Neuronal stem cell (in vitro differentiated cells): Measurements from ENCODE around the gene CD247.
A peak's percentile ranks its signal among the peaks of the same experiment; 100 is the strongest.

Experiments
- DNase-seq: peaks from one replicate; pipeline ENCODE4 v3.0.0-alpha.2; 2013; ENCODE audit warnings: low spot score
- H2AFZ ChIP-seq: one replicate; pipeline ENCODE4 v1.6.1; 2013; ENCODE audit warnings: mild to moderate bottlenecking, low read length, inconsistent platforms
- H2AK5ac ChIP-seq: 2 replicates; pipeline ENCODE4 v1.6.1; 2013; ENCODE audit warnings: low read depth, mild to moderate bottlenecking, inconsistent platforms, low read length, moderate library complexity, mixed read lengths
- H2BK120ac ChIP-seq: 2 replicates; pipeline ENCODE4 v1.6.1; 2013; ENCODE audit warnings: low read depth, mild to moderate bottlenecking, inconsistent platforms, low read length, moderate library complexity, mixed read lengths
- H2BK12ac ChIP-seq: one replicate; pipeline ENCODE4 v1.6.1; 2013; ENCODE audit warnings: low read length, inconsistent platforms
- H2BK15ac ChIP-seq: 2 replicates; pipeline ENCODE4 v1.6.1; 2013; ENCODE audit warnings: mild to moderate bottlenecking, low read length, inconsistent platforms, mixed read lengths
- H2BK5ac ChIP-seq: one replicate; pipeline ENCODE4 v1.6.1; 2013; ENCODE audit warnings: inconsistent platforms, mild to moderate bottlenecking, low read length, moderate library complexity
- H3K14ac ChIP-seq: one replicate; pipeline ENCODE4 v1.6.1; 2013; ENCODE audit warnings: low read length, inconsistent platforms
- H3K18ac ChIP-seq: 2 replicates; pipeline ENCODE4 v1.6.1; 2013; ENCODE audit warnings: low read length, inconsistent platforms
- H3K23ac ChIP-seq: 2 replicates; pipeline ENCODE4 v1.6.1; 2013; ENCODE audit warnings: low read depth, mild to moderate bottlenecking, mixed read lengths, low read length, inconsistent platforms; ENCODE audit not compliant: poor library complexity
- H3K27ac ChIP-seq: replicated peaks from 3 replicates; pipeline ENCODE4 v1.5.1; 2013; ENCODE audit warnings: low read length, inconsistent platforms
- H3K27me3 ChIP-seq, 3 experiments: 2 replicates each; pipeline ENCODE4 v1.6.1; 2013; ENCODE audit warnings: low read length in 3 of 3, mild to moderate bottlenecking in 2 of 3, inconsistent platforms in 1 of 3, low read depth in 1 of 3, mixed read lengths in 1 of 3, moderate library complexity in 1 of 3; ENCODE audit not compliant: control insufficient read depth in 3 of 3, insufficient read depth in 3 of 3
- H3K36me3 ChIP-seq, 2 donors: replicated peaks in 1 of 2; 2 replicates each; pipeline ENCODE4 v1.6.1; 2013; ENCODE audit warnings: low read length in 2 of 2; ENCODE audit not compliant: control insufficient read depth in 2 of 2, insufficient read depth in 2 of 2
- H3K4ac ChIP-seq: 2 replicates; pipeline ENCODE4 v1.6.1; 2013; ENCODE audit warnings: inconsistent platforms, mild to moderate bottlenecking, low read length, moderate library complexity
- H3K4me1 ChIP-seq, 2 donors: 1 replicate in 1 of 2; 2 replicates in 1 of 2; pipeline ENCODE4 v1.6.1; 2013; ENCODE audit warnings: low read length in 2 of 2, low read depth in 1 of 2; ENCODE audit not compliant: control insufficient read depth in 2 of 2, insufficient read depth in 1 of 2
- H3K4me2 ChIP-seq: one replicate; pipeline ENCODE4 v1.6.1; 2013; ENCODE audit warnings: mild to moderate bottlenecking, low read length, inconsistent platforms; ENCODE audit not compliant: insufficient read depth, poor library complexity, severe bottlenecking
- H3K4me3 ChIP-seq, 2 donors: 2 replicates each; pipeline ENCODE4 v1.5.1; 2013; ENCODE audit warnings: low read length in 2 of 2, mild to moderate bottlenecking in 2 of 2, inconsistent platforms in 1 of 2, moderate library complexity in 1 of 2
- H3K79me1 ChIP-seq: one replicate; pipeline ENCODE4 v1.6.1; 2013; ENCODE audit warnings: low read depth, mild to moderate bottlenecking, inconsistent platforms, low read length, moderate library complexity
- H3K9ac ChIP-seq: one replicate; pipeline ENCODE4 v1.6.1; 2013; ENCODE audit warnings: mild to moderate bottlenecking, low read depth, low read length, inconsistent platforms; ENCODE audit not compliant: poor library complexity
- H3K9me3 ChIP-seq, 2 donors: replicated peaks in 1 of 2; 2 replicates each; pipeline versions ENCODE3 to v1.6.1; 2013; ENCODE audit warnings: low read length in 2 of 2, mild to moderate bottlenecking in 2 of 2, inconsistent platforms in 1 of 2, low read depth in 1 of 2, mixed read lengths in 1 of 2, moderate library complexity in 1 of 2; ENCODE audit not compliant: control insufficient read depth in 2 of 2, insufficient read depth in 1 of 2
- H4K8ac ChIP-seq: one replicate; pipeline ENCODE4 v1.6.1; 2013; ENCODE audit warnings: low read depth, mild to moderate bottlenecking, inconsistent platforms, low read length, moderate library complexity
- H4K91ac ChIP-seq: one replicate; pipeline ENCODE4 v1.6.1; 2013; ENCODE audit warnings: low read length, low read depth, mild to moderate bottlenecking, inconsistent platforms; ENCODE audit not compliant: poor library complexity
- WGBS, 2 donors: extraction: QIAGEN DNeasy Blood & Tissue Kit; methylation state at CpG; one replicate each; pipeline ENCODE4 v1.1.7; 2013; ENCODE audit warnings: missing lambda C conversion rate in 2 of 2, mixed read lengths in 1 of 2; ENCODE audit not compliant: insufficient read length in 2 of 2, insufficient replicate concordance in 1 of 2; ENCODE audit errors: extremely low coverage in 2 of 2; 5-methylcytosine and 5-hydroxymethylcytosine counted together

CD247 gene

GRCh38 chr1:167510881-167511280 is 7.4 kb downstream of the CD247 start:
- Histone ChIP-seq H3K9me3 (no peaks in the 10 kb centered on the region), H2BK5ac (no peak overlapping the region), H3K4ac (no peak overlapping the region), H3K14ac (no peak overlapping the region), H3K36me3 (no peaks in the 10 kb centered on the region), H3K4me3 (no peak overlapping the region), H3K9ac (no peak overlapping the region), H3K4me1 (peaks cover 0 to 3% of the 10 kb centered on the region in 2 donors), H4K91ac (no peak overlapping the region), H3K4me2 (no peak overlapping the region), H4K8ac (no peak overlapping the region), H2BK120ac (no peak overlapping the region), H2BK15ac (no peak overlapping the region), H2AFZ (no peak overlapping the region), H3K18ac (no peak overlapping the region), H3K79me1 (no peaks in the 10 kb centered on the region), H2AK5ac (no peak overlapping the region), H3K27me3 (no peaks in the 10 kb centered on the region), H2BK12ac (no peak overlapping the region), H3K23ac (no peak overlapping the region), H3K27ac (no peak overlapping the region)
- no peak for DNase-seq
- WGBS, 2 donors = no CpG with 5 or more reads among the region's 4 CpGs

GRCh38 chr1:167510244-167510643 is 8.1 kb downstream of the CD247 start:
- H2BK12ac ChIP-seq = no peak overlapping the region
- H3K9ac ChIP-seq = no peak overlapping the region
- no peak overlapping the region for H2AFZ ChIP-seq
- no peaks in the 10 kb centered on the region for H3K27me3 ChIP-seq
- H3K9me3 ChIP-seq = peaks cover 0 to 2% of the 10 kb centered on the region in 2 donors
- no peak overlapping the region for H3K4me3 ChIP-seq
- H4K91ac ChIP-seq = no peak overlapping the region
- no peak for DNase-seq
- peak overlapping the region; percentile 6 for H3K23ac ChIP-seq
- peaks cover 0 to 5% of the 10 kb centered on the region in 2 donors for H3K4me1 ChIP-seq
- peak overlapping the region; percentile 9 for H3K18ac ChIP-seq
- no peak overlapping the region for H3K27ac ChIP-seq
- WGBS, 2 donors = no CpG with 5 or more reads among the region's 3 CpGs
- H2BK5ac ChIP-seq = no peak overlapping the region
- no peaks in the 10 kb centered on the region for H3K36me3 ChIP-seq
- H3K4ac ChIP-seq = no peak overlapping the region
- no peak overlapping the region for H2BK15ac ChIP-seq
- H4K8ac ChIP-seq = no peak overlapping the region
- no peak overlapping the region for H3K14ac ChIP-seq
- no peaks in the 10 kb centered on the region for H3K79me1 ChIP-seq
- H2AK5ac ChIP-seq = no peak overlapping the region
- H2BK120ac ChIP-seq = no peak overlapping the region
- no peak overlapping the region for H3K4me2 ChIP-seq

- Histone ChIP-seq H3K36me3 (no peaks in the 10 kb centered on the region), H3K79me1 (no peaks in the 10 kb centered on the region), H3K9ac (no peak overlapping the region), H2BK5ac (no peak overlapping the region), H3K27ac (no peak overlapping the region), H2AK5ac (no peak overlapping the region), H2BK12ac (no peak overlapping the region), H3K14ac (no peak overlapping the region), H3K27me3 (no peaks in the 10 kb centered on the region), H3K18ac (no peak overlapping the region), H4K8ac (no peak overlapping the region), H3K4me1 (peaks cover 0 to 5% of the 10 kb centered on the region in 2 donors), H4K91ac (no peak overlapping the region), H3K4me3 (no peak overlapping the region), H3K4ac (no peak overlapping the region), H2BK15ac (no peak overlapping the region), H2BK120ac (no peak overlapping the region), H3K4me2 (no peak overlapping the region), H2AFZ (no peak overlapping the region), H3K23ac (no peak overlapping the region), H3K9me3 (peaks cover 0 to 2% of the 10 kb centered on the region in 2 donors)
- DNase-seq = no peak
- no CpG with 5 or more reads among the region's 8 CpGs for WGBS, 2 donors
Measured at GRCh38 chr1:167509587-167509986, 8.7 kb downstream of the CD247 start.

DNA sequence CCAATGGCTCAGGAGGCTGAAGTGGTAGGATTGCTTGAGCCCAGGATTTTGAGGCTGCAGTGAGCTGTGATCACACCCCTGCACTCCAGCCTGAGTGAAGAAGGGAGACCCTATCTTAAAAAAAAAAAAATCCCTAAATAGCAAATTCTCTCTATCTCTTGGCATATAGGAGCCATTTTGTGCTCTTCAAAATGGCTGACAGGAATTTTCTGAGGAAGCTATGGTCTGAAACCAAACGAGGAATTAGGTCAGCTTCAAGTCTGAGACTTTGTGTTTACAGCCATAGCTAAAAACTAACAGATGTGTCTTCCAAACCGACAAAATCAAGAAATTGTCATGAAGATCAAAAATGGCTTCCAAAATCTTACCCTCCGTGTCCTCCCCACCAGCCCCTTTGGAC is 10.6 kb downstream of the CD247 start:
- H2BK12ac ChIP-seq = no peak overlapping the region
- H3K27me3 ChIP-seq = no peaks in the 10 kb centered on the region
- no peaks in the 10 kb centered on the region for H3K36me3 ChIP-seq
- no peak overlapping the region for H4K8ac ChIP-seq
- no CpG with 5 or more reads among the region's 3 CpGs for WGBS, 2 donors
- no peak overlapping the region for H3K9ac ChIP-seq
- H3K4ac ChIP-seq = no peak overlapping the region
- H3K14ac ChIP-seq = no peak overlapping the region
- no peak for DNase-seq
- H3K4me1 ChIP-seq = peaks cover 13 to 20% of the 10 kb centered on the region in 2 donors
- H3K79me1 ChIP-seq = no peaks in the 10 kb centered on the region
- H3K4me3 ChIP-seq = no peak overlapping the region
- peak overlapping the region; percentile 16 for H2AFZ ChIP-seq
- H3K9me3 ChIP-seq = peaks cover 0 to 2% of the 10 kb centered on the region in 2 donors
- no peak overlapping the region for H2AK5ac ChIP-seq
- no peak overlapping the region for H3K18ac ChIP-seq
- H3K27ac ChIP-seq = no peak overlapping the region
- no peak overlapping the region for H4K91ac ChIP-seq
- no peak overlapping the region for H3K23ac ChIP-seq
- H2BK5ac ChIP-seq = no peak overlapping the region
- no peak overlapping the region for H2BK120ac ChIP-seq
- H2BK15ac ChIP-seq = no peak overlapping the region
- H3K4me2 ChIP-seq = no peak overlapping the region
